Measurements from ENCODE around the gene DDX10. TPM values are rescaled to one million over a fixed set of nuclear protein-coding genes. Genes with fewer than 3 reads are reported as not detected.

The DDX10 gene
- total and polyA plus RNA-seq, 2 of the 8 experiments (the other 6 are each of a cell fraction or from before 2014, with no cell fraction given) = 49.2 to 52.2 TPM

DNA sequence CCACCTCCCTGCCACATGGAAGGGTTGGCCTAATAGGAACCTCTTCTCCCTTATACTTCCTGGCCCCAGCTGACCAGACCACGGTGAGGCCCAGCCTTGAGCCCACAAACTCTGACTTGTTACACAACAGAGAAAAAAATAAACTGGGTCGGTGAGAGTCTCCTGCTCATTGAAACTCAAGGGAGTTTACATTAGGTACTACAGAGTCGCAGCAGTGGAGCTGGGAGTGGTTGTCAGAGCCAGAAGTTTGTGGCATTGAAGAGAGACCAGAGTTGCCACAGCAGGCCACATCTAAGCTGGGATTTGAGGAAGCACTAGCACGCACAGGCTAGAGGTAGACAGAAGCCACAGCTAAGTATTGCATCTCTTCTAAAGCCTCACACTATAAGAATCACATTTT lies 296.2 kb downstream of the DDX10 start:
- Histone ChIP-seq H3K14ac (ENCODE audit: insufficient read length) (no peak overlapping the region), H3K9me3 (ENCODE audit: insufficient read depth in 2 of 2, low read depth in 1 of 2, low read length in 1 of 2) (no peaks in the 10 kb centered on the region), H3K4ac (replicated peaks; ENCODE audit: insufficient read length, low read depth, low read length) (no peak overlapping the region), H2BK120ac (replicated peaks; ENCODE audit: low read depth, low read length) (no peak overlapping the region), H3K27me3 (replicated peaks in 1 of 4; ENCODE audit: control insufficient read depth in 3 of 4, extremely low read depth in 1 of 4, insufficient read depth in 3 of 4, low read length in 3 of 4) (no peaks in the 10 kb centered on the region), H4K5ac (ENCODE audit: insufficient read length, low read depth, low read length) (no peak overlapping the region), H4K8ac (ENCODE audit: extremely low read depth, insufficient read depth, low read length) (no peak overlapping the region), H3K4me1 (replicated peaks in 1 of 4; ENCODE audit: control insufficient read depth in 3 of 4, insufficient read depth in 4 of 4, low read length in 3 of 4) (peaks cover 0 to 12% (median 7%) of the 10 kb centered on the region in 4 experiments; a peak in 4 of 7 replicates), H4K91ac (replicated peaks; ENCODE audit: insufficient read length, low read length) (no peak overlapping the region), H3K18ac (ENCODE audit: extremely low read depth, low read length) (peak overlapping the region; percentile 76; the same call in 1 of the 2 replicates), H2AFZ (ENCODE audit: low read length) (no peak overlapping the region), H2BK20ac (ENCODE audit: low read length) (peak overlapping the region; percentile 66; the same call in 1 of the 2 replicates), H3K4me3 (ENCODE audit: extremely low read depth in 1 of 4, insufficient read depth in 2 of 4, low read depth in 3 of 4, low read length in 4 of 4) (no peak overlapping the region), H3K79me2 (ENCODE audit: control insufficient read depth in 1 of 2, insufficient read depth in 2 of 2, low read length in 2 of 2) (no peaks in the 10 kb centered on the region), H3K27ac (ENCODE audit: low read depth, low read length) (no peak overlapping the region), H2BK12ac (ENCODE audit: low read depth, low read length) (peak overlapping the region; percentile 68; the same call in 1 of the 2 replicates), H3K36me3 (ENCODE audit: control insufficient read depth in 2 of 4, insufficient read depth in 4 of 4, low read length in 3 of 4) (no peaks in the 10 kb centered on the region), H2AK5ac (ENCODE audit: low read depth, low read length) (0 out of 2 replicates have a peak overlapping the region, but pooled peaks have one; percentile 16), H3K4me2 (ENCODE audit: insufficient read depth in 1 of 2, low read depth in 2 of 2, low read length in 2 of 2) (no peak overlapping the region), H3K23ac (ENCODE audit: insufficient read length) (no peak overlapping the region), H3K79me1 (ENCODE audit: low read depth, low read length) (no peaks in the 10 kb centered on the region), H3K9ac (replicated peaks in 1 of 4; ENCODE audit: extremely low read depth in 1 of 4, low read depth in 3 of 4, low read length in 3 of 4) (no peak overlapping the region), H3K23me2 (ENCODE audit: low read depth, low read length) (no peaks in the 10 kb centered on the region; the same call in 1 of the 2 replicates), H2BK15ac (ENCODE audit: low read length) (0 out of 2 replicates have a peak overlapping the region, but pooled peaks have one; percentile 53), H3K56ac (replicated peaks; ENCODE audit: insufficient read length, low read depth, low read length) (no peak overlapping the region), H2BK5ac (ENCODE audit: low read depth, low read length) (peak overlapping the region; percentile 57; the same call in 1 of the 2 replicates), H4K20me1 (replicated peaks in 1 of 2; ENCODE audit: control insufficient read depth in 1 of 2, insufficient read depth in 2 of 2, low read length in 2 of 2) (no peaks in the 10 kb centered on the region)
- POLR2A ChIA-PET (ENCODE audit: partially characterized antibody) = no interaction called here
- CTCF ChIA-PET (ENCODE audit: partially characterized antibody) = no interaction called here
- 70% methylated on average over 4 of the region's 4 CpGs; no CpG with 5 or more reads in 1 of the 2 experiments for WGBS, 2 experiments (ENCODE audit: extremely low coverage in 1 of 2, insufficient coverage in 1 of 2, insufficient read length in 1 of 2, insufficient replicate concordance in 2 of 2, low coverage in 1 of 2, low lambda C conversion rate in 2 of 2, missing lambda C conversion rate in 1 of 2)
- FAIRE-seq = no peak
- no peak for DNase-seq (ENCODE audit: low read depth in 1 of 2, low spot score in 2 of 2)
- TF ChIP-seq CTBP2 (IDR thresholded peaks at IDR 0.05; ENCODE audit: borderline replicate concordance, insufficient read depth, insufficient read length, low read length) = no peak
- TF ChIP-seq PHF8 (conservative IDR thresholded peaks at IDR 0.05; ENCODE audit: low read depth, low read length) = no peak
- TF ChIP-seq KDM5A (IDR thresholded peaks at IDR 0.05; ENCODE audit: low read length) = no peak
- no peak for TF ChIP-seq RNF2 (IDR thresholded peaks at IDR 0.05; ENCODE audit: borderline replicate concordance, low read depth, low read length, missing control alignments, poor library complexity, severe bottlenecking)
- TF ChIP-seq, protein P1, sequence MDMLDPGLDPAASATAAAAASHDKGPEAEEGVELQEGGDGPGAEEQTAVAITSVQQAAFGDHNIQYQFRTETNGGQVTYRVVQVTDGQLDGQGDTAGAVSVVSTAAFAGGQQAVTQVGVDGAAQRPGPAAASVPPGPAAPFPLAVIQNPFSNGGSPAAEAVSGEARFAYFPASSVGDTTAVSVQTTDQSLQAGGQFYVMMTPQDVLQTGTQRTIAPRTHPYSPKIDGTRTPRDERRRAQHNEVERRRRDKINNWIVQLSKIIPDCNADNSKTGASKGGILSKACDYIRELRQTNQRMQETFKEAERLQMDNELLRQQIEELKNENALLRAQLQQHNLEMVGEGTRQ (IDR thresholded peaks at IDR 0.05; ENCODE audit: low read length) = no peak
- no peak for TF ChIP-seq RBBP5 (IDR thresholded peaks at IDR 0.05; ENCODE audit: borderline replicate concordance, low read depth, low read length)
- no peak for TF ChIP-seq TCF12 (IDR thresholded peaks at IDR 0.05; ENCODE audit: low read depth, low read length)
- no peak for TF ChIP-seq TAF1 (IDR thresholded peaks at IDR 0.05; ENCODE audit: low read depth, low read length)
- no peak for TF ChIP-seq KDM1A (IDR thresholded peaks at IDR 0.05; ENCODE audit: borderline replicate concordance, low read length)
- no peak for TF ChIP-seq SP1 (IDR thresholded peaks at IDR 0.05; ENCODE audit: low read depth, low read length)
- no peak for TF ChIP-seq EZH2 (IDR thresholded peaks at IDR 0.05; ENCODE audit: low read depth, low read length, severe bottlenecking)
- TF ChIP-seq TBP (IDR thresholded peaks at IDR 0.05; ENCODE audit: low read depth, low read length) = no peak
- no peak for TF ChIP-seq BRCA1 (IDR thresholded peaks at IDR 0.05; ENCODE audit: low read depth, low read length)

All from H1 (cell line).